ENCODE data around the gene MFGE8. TPM values are rescaled to one million over a fixed set of nuclear protein-coding genes. Genes with fewer than 3 reads are reported as not detected.

MFGE8 gene
- polyA plus RNA-seq, 1 donor (not counting 4 experiments of a cell fraction or from before 2014, with no cell fraction given): 55.3 TPM

- dilution Hi-C loops (cut with MboI; ENCODE audit: extremely low pct_ligation_motif_present, low sequenced_read_pairs): no loop called here
- H3K79me2 ChIP-seq (ENCODE audit: control insufficient read depth, insufficient read depth, low read length): no peaks in the 10 kb centered on the region
- no peaks in the 10 kb centered on the region for H4K20me1 ChIP-seq (ENCODE audit: control insufficient read depth, extremely low read depth, insufficient read depth, low read length)
- H3K9ac ChIP-seq (ENCODE audit: control insufficient read depth, extremely low read depth, insufficient read depth, low read length): no peak overlapping the region
- no peaks in the 10 kb centered on the region for H3K36me3 ChIP-seq (ENCODE audit: control insufficient read depth in 2 of 2, extremely low read depth in 1 of 2, insufficient read depth in 2 of 2, low read length in 2 of 2)
- no peaks in the 10 kb centered on the region for H3K4me1 ChIP-seq (ENCODE audit: control insufficient read depth, extremely low read depth, insufficient read depth, low read length)
- no peaks in the 10 kb centered on the region for H3K27me3 ChIP-seq (ENCODE audit: control insufficient read depth, extremely low read depth, insufficient read depth, low read length)
- no peak overlapping the region for H3K27ac ChIP-seq (ENCODE audit: control insufficient read depth, insufficient read depth, low read length)
- DNase-seq (ENCODE audit: low read depth, low spot score) (no peak), FAIRE-seq (no peak)
- no peaks in the 10 kb centered on the region for H3K9me1 ChIP-seq (ENCODE audit: control insufficient read depth, extremely low read depth, insufficient read depth, low read length)
- H2AFZ ChIP-seq (ENCODE audit: control insufficient read depth, low read length): no peak overlapping the region
- peaks cover 2% of the 10 kb centered on the region for H3K9me3 ChIP-seq (ENCODE audit: control insufficient read depth, low read depth, low read length)
- H3K4me2 ChIP-seq (ENCODE audit: control insufficient read depth, extremely low read depth, insufficient read depth, low read depth, low read length): no peak overlapping the region
- no peak for TF ChIP-seq EZH2 (IDR thresholded peaks at IDR 0.05; ENCODE audit: low read length)
- TF ChIP-seq CTCF (optimal IDR thresholded peaks at IDR 0.05 in 1 of 3, IDR thresholded peaks at IDR 0.05 in 1 of 3, conservative IDR thresholded peaks at IDR 0.05 in 1 of 3; ENCODE audit: extremely low read depth in 1 of 3, insufficient read depth in 2 of 3, low read length in 3 of 3): no peak
- H3K4me3 ChIP-seq (ENCODE audit: control insufficient read depth in 2 of 3, extremely low read depth in 1 of 3, insufficient read depth in 2 of 3, low read depth in 1 of 3, low read length in 3 of 3): no peak overlapping the region
Measured at GRCh38 chr15:88874684-88875083, 38.5 kb downstream of the MFGE8 start.

- DNase-seq (ENCODE audit: low read depth, low spot score) (no peak), FAIRE-seq (no peak)
- peaks cover 2% of the 10 kb centered on the region for H3K9me3 ChIP-seq (ENCODE audit: control insufficient read depth, low read depth, low read length)
- dilution Hi-C loops (cut with MboI; ENCODE audit: extremely low pct_ligation_motif_present, low sequenced_read_pairs): no loop called here
- no peaks in the 10 kb centered on the region for H4K20me1 ChIP-seq (ENCODE audit: control insufficient read depth, extremely low read depth, insufficient read depth, low read length)
- H3K27ac ChIP-seq (ENCODE audit: control insufficient read depth, insufficient read depth, low read length): no peak overlapping the region
- H3K79me2 ChIP-seq (ENCODE audit: control insufficient read depth, insufficient read depth, low read length): no peaks in the 10 kb centered on the region
- no peak overlapping the region for H2AFZ ChIP-seq (ENCODE audit: control insufficient read depth, low read length)
- no peak overlapping the region for H3K9ac ChIP-seq (ENCODE audit: control insufficient read depth, extremely low read depth, insufficient read depth, low read length)
- H3K36me3 ChIP-seq (ENCODE audit: control insufficient read depth in 2 of 2, extremely low read depth in 1 of 2, insufficient read depth in 2 of 2, low read length in 2 of 2): no peaks in the 10 kb centered on the region
- TF ChIP-seq EZH2 (IDR thresholded peaks at IDR 0.05; ENCODE audit: low read length): no peak
- TF ChIP-seq CTCF (optimal IDR thresholded peaks at IDR 0.05 in 1 of 3, IDR thresholded peaks at IDR 0.05 in 1 of 3, conservative IDR thresholded peaks at IDR 0.05 in 1 of 3; ENCODE audit: extremely low read depth in 1 of 3, insufficient read depth in 2 of 3, low read length in 3 of 3): no peak
- H3K4me2 ChIP-seq (ENCODE audit: control insufficient read depth, extremely low read depth, insufficient read depth, low read depth, low read length): no peak overlapping the region
- H3K4me3 ChIP-seq (ENCODE audit: control insufficient read depth in 2 of 3, extremely low read depth in 1 of 3, insufficient read depth in 2 of 3, low read depth in 1 of 3, low read length in 3 of 3): no peak overlapping the region
- H3K4me1 ChIP-seq (ENCODE audit: control insufficient read depth, extremely low read depth, insufficient read depth, low read length): no peaks in the 10 kb centered on the region
- H3K9me1 ChIP-seq (ENCODE audit: control insufficient read depth, extremely low read depth, insufficient read depth, low read length): no peaks in the 10 kb centered on the region
- no peaks in the 10 kb centered on the region for H3K27me3 ChIP-seq (ENCODE audit: control insufficient read depth, extremely low read depth, insufficient read depth, low read length)
Measured at GRCh38 chr15:88874275-88874674, 38.9 kb downstream of the MFGE8 start.
